ENCODE data around the gene FBXO27.

FBXO27 gene

DNA sequence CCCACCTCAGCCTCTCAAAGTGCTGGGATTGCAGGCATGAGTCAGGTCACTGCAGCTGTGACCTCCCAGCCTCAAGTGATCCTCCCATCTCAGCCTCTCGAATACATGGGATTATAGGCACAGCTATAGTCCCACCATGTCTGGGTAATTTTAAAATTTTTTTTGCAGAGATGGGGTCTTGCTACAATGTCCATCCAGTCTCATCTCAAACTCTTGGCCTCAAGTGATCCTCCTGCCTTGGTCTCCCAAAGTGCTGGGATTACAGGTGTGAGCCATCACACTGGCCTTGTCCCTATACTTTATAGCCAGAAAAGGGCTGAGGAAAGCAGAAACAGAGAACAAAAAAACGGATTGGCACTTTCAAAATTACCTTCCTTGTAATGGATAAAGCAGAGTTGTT is 4.8 kb upstream of the FBXO27 start:
- Histone ChIP-seq H3K9me3 (ENCODE audit: control insufficient read depth in 1 of 2, low read length in 2 of 2) (no peaks in the 10 kb centered on the region), H3K4me3 (ENCODE audit: low read depth in 1 of 2, low read length in 2 of 2) (no peak overlapping the region), H3K36me3 (ENCODE audit: control insufficient read depth in 1 of 2, insufficient read depth in 2 of 2, low read length in 2 of 2) (no peaks in the 10 kb centered on the region), H3K4me1 (ENCODE audit: control insufficient read depth in 1 of 2, insufficient read depth in 2 of 2, low read length in 2 of 2) (peaks cover 0 to 3% of the 10 kb centered on the region in 2 donors), H3K27me3 (ENCODE audit: low read depth, low read length) (no peaks in the 10 kb centered on the region), H3K27ac (ENCODE audit: low read length) (no peak overlapping the region)

DNA sequence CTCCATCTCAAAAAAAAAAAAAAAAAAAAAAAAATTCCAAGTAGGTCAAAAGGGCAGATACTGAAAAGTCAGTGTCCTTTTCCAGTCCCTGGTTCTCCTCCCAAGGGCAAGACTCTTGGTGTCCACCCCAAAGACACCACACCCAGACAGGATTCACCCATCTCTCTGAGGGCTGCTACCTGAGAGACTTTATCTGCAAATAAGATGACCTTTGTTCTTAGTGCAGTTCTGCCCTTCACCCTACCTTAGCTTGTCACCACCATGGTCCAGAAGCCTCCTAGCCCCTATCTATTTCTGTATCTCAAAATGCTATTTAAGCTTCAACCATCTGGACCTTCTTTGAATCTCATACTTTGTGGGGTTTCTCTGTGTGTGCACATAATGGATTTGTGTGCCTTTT is 4.2 kb upstream of the FBXO27 start:
- Histone ChIP-seq H3K9me3 (ENCODE audit: control insufficient read depth in 1 of 2, low read length in 2 of 2) (no peaks in the 10 kb centered on the region), H3K27me3 (ENCODE audit: low read depth, low read length) (no peaks in the 10 kb centered on the region), H3K4me1 (ENCODE audit: control insufficient read depth in 1 of 2, insufficient read depth in 2 of 2, low read length in 2 of 2) (peaks cover 0 to 9% of the 10 kb centered on the region in 2 donors)

GRCh38 chr19:39031368-39032062 is 834 bp downstream of the FBXO27 start:
- H3K27ac ChIP-seq (ENCODE audit: low read length): no peak overlapping the region
- H3K4me3 ChIP-seq (ENCODE audit: low read depth in 1 of 2, low read length in 2 of 2): peak overlapping the region; percentile 46 to 96
- no peaks in the 10 kb centered on the region for H3K27me3 ChIP-seq (ENCODE audit: low read depth, low read length)
- no peaks in the 10 kb centered on the region for H3K9me3 ChIP-seq (ENCODE audit: control insufficient read depth in 1 of 2, low read length in 2 of 2)
- peaks cover 0 to 16% of the 10 kb centered on the region in 2 donors for H3K4me1 ChIP-seq (ENCODE audit: control insufficient read depth in 1 of 2, insufficient read depth in 2 of 2, low read length in 2 of 2)
- H3K36me3 ChIP-seq (ENCODE audit: control insufficient read depth in 1 of 2, insufficient read depth in 2 of 2, low read length in 2 of 2): peaks cover 0 to 13% of the 10 kb centered on the region in 2 donors

More for the DNA sequence above, 4.2 kb upstream of the FBXO27 start:
- Histone ChIP-seq H3K36me3 (ENCODE audit: control insufficient read depth in 1 of 2, insufficient read depth in 2 of 2, low read length in 2 of 2) (no peaks in the 10 kb centered on the region), H3K27ac (ENCODE audit: low read length) (no peak overlapping the region), H3K4me3 (ENCODE audit: low read depth in 1 of 2, low read length in 2 of 2) (no peak overlapping the region)

- Histone ChIP-seq H3K27ac (ENCODE audit: low read length) (no peak overlapping the region), H3K4me1 (ENCODE audit: control insufficient read depth in 1 of 2, insufficient read depth in 2 of 2, low read length in 2 of 2) (peaks cover 0 to 16% of the 10 kb centered on the region in 2 donors), H3K36me3 (ENCODE audit: control insufficient read depth in 1 of 2, insufficient read depth in 2 of 2, low read length in 2 of 2) (peaks cover 0 to 17% of the 10 kb centered on the region in 2 donors), H3K9me3 (ENCODE audit: control insufficient read depth in 1 of 2, low read length in 2 of 2) (no peaks in the 10 kb centered on the region), H3K27me3 (ENCODE audit: low read depth, low read length) (no peaks in the 10 kb centered on the region), H3K4me3 (ENCODE audit: low read depth in 1 of 2, low read length in 2 of 2) (peak overlapping the region; percentile 46 to 96)
Observed at GRCh38 chr19:39030854-39031367, 1.4 kb downstream of the FBXO27 start.

GRCh38 chr19:39024875-39025641 is 7.3 kb downstream of the FBXO27 start:
- H3K4me3 ChIP-seq (ENCODE audit: low read depth in 1 of 2, low read length in 2 of 2): no peak overlapping the region
- no peaks in the 10 kb centered on the region for H3K27me3 ChIP-seq (ENCODE audit: low read depth, low read length)
- no peaks in the 10 kb centered on the region for H3K9me3 ChIP-seq (ENCODE audit: control insufficient read depth in 1 of 2, low read length in 2 of 2)
- peaks cover 0 to 26% of the 10 kb centered on the region in 2 donors for H3K36me3 ChIP-seq (ENCODE audit: control insufficient read depth in 1 of 2, insufficient read depth in 2 of 2, low read length in 2 of 2)
- H3K4me1 ChIP-seq (ENCODE audit: control insufficient read depth in 1 of 2, insufficient read depth in 2 of 2, low read length in 2 of 2): no peaks in the 10 kb centered on the region
- H3K27ac ChIP-seq (ENCODE audit: low read length): no peak overlapping the region

- no peak overlapping the region for H3K27ac ChIP-seq (ENCODE audit: low read length)
- no peak overlapping the region for H3K4me3 ChIP-seq (ENCODE audit: low read depth in 1 of 2, low read length in 2 of 2)
- no peaks in the 10 kb centered on the region for H3K9me3 ChIP-seq (ENCODE audit: control insufficient read depth in 1 of 2, low read length in 2 of 2)
- H3K27me3 ChIP-seq (ENCODE audit: low read depth, low read length): no peaks in the 10 kb centered on the region
- peaks cover 0 to 11% of the 10 kb centered on the region in 2 donors for H3K36me3 ChIP-seq (ENCODE audit: control insufficient read depth in 1 of 2, insufficient read depth in 2 of 2, low read length in 2 of 2)
- no peaks in the 10 kb centered on the region for H3K4me1 ChIP-seq (ENCODE audit: control insufficient read depth in 1 of 2, insufficient read depth in 2 of 2, low read length in 2 of 2)
Observed at GRCh38 chr19:39021063-39021462, 11.3 kb downstream of the FBXO27 start.

GRCh38 chr19:39017646-39018045 is 14.7 kb downstream of the FBXO27 start:
- H3K36me3 ChIP-seq (ENCODE audit: control insufficient read depth in 1 of 2, insufficient read depth in 2 of 2, low read length in 2 of 2): peaks cover 0 to 7% of the 10 kb centered on the region in 2 donors
- no peak overlapping the region for H3K27ac ChIP-seq (ENCODE audit: low read length)
- no peaks in the 10 kb centered on the region for H3K27me3 ChIP-seq (ENCODE audit: low read depth, low read length)
- no peaks in the 10 kb centered on the region for H3K4me1 ChIP-seq (ENCODE audit: control insufficient read depth in 1 of 2, insufficient read depth in 2 of 2, low read length in 2 of 2)
- no peaks in the 10 kb centered on the region for H3K9me3 ChIP-seq (ENCODE audit: control insufficient read depth in 1 of 2, low read length in 2 of 2)
- H3K4me3 ChIP-seq (ENCODE audit: low read depth in 1 of 2, low read length in 2 of 2): no peak overlapping the region

GRCh38 chr19:39017026-39017425 is 15.3 kb downstream of the FBXO27 start:
- peaks cover 0 to 7% of the 10 kb centered on the region in 2 donors for H3K36me3 ChIP-seq (ENCODE audit: control insufficient read depth in 1 of 2, insufficient read depth in 2 of 2, low read length in 2 of 2)
- H3K4me1 ChIP-seq (ENCODE audit: control insufficient read depth in 1 of 2, insufficient read depth in 2 of 2, low read length in 2 of 2): no peaks in the 10 kb centered on the region
- H3K27ac ChIP-seq (ENCODE audit: low read length): no peak overlapping the region
- no peaks in the 10 kb centered on the region for H3K27me3 ChIP-seq (ENCODE audit: low read depth, low read length)
- no peaks in the 10 kb centered on the region for H3K9me3 ChIP-seq (ENCODE audit: control insufficient read depth in 1 of 2, low read length in 2 of 2)
- H3K4me3 ChIP-seq (ENCODE audit: low read depth in 1 of 2, low read length in 2 of 2): no peak overlapping the region

DNA sequence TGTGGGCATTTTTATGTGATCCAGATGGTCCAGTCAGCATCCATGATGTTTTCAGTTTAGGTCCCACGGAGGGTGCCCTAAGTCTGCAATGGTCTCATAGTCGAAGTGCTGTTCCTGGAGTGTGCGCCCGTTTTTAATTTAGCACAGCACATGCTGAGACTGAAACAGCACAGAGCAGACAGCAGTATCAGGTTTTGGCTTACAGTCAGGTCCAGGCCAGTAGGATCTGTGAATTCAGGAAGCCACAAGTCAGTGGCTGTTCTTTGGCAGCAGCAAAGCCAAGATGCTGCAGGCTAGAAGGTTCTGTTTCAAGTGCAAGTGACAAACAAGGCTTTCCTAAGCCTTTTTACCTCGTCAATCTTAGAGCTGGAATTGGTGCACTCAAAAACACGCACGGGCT is 18.3 kb downstream of the FBXO27 start:
- H3K4me1 ChIP-seq (ENCODE audit: control insufficient read depth in 1 of 2, insufficient read depth in 2 of 2, low read length in 2 of 2): no peaks in the 10 kb centered on the region

DNA sequence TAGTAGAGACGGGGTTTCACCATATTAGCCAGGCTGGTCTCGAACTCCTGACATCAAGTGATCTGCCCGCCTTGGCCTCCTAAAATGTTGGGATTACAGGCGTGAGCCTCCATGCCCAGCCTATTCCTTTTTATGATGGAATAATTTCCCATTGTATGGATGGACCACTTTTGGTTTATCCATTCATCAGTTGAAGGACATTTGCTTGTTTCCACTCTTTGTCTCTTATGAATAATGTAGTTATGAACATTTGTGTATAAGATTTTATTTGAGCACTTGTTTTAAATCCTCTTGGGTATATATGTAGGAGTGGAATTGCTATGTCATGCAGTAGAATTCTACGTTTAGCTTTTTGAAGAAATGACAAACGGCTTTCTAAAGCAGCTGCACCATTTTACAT is 23.3 kb downstream of the FBXO27 start:
- H3K27ac ChIP-seq (ENCODE audit: low read length): no peak overlapping the region
- H3K4me3 ChIP-seq (ENCODE audit: low read depth in 1 of 2, low read length in 2 of 2): no peak overlapping the region
- peaks cover 0 to 1% of the 10 kb centered on the region in 2 donors for H3K36me3 ChIP-seq (ENCODE audit: control insufficient read depth in 1 of 2, insufficient read depth in 2 of 2, low read length in 2 of 2)
- H3K9me3 ChIP-seq (ENCODE audit: control insufficient read depth in 1 of 2, low read length in 2 of 2): no peaks in the 10 kb centered on the region
- H3K4me1 ChIP-seq (ENCODE audit: control insufficient read depth in 1 of 2, insufficient read depth in 2 of 2, low read length in 2 of 2): no peaks in the 10 kb centered on the region
- H3K27me3 ChIP-seq (ENCODE audit: low read depth, low read length): no peaks in the 10 kb centered on the region

More for the DNA sequence above, 18.3 kb downstream of the FBXO27 start:
- Histone ChIP-seq H3K9me3 (ENCODE audit: control insufficient read depth in 1 of 2, low read length in 2 of 2) (no peaks in the 10 kb centered on the region), H3K27ac (ENCODE audit: low read length) (no peak overlapping the region), H3K36me3 (ENCODE audit: control insufficient read depth in 1 of 2, insufficient read depth in 2 of 2, low read length in 2 of 2) (peaks cover 0 to 7% of the 10 kb centered on the region in 2 donors), H3K27me3 (ENCODE audit: low read depth, low read length) (no peaks in the 10 kb centered on the region), H3K4me3 (ENCODE audit: low read depth in 1 of 2, low read length in 2 of 2) (no peak overlapping the region)

- no peaks in the 10 kb centered on the region for H3K9me3 ChIP-seq (ENCODE audit: control insufficient read depth in 1 of 2, low read length in 2 of 2)
- no peaks in the 10 kb centered on the region for H3K27me3 ChIP-seq (ENCODE audit: low read depth, low read length)
- no peaks in the 10 kb centered on the region for H3K36me3 ChIP-seq (ENCODE audit: control insufficient read depth in 1 of 2, insufficient read depth in 2 of 2, low read length in 2 of 2)
- H3K27ac ChIP-seq (ENCODE audit: low read length): no peak overlapping the region
- H3K4me1 ChIP-seq (ENCODE audit: control insufficient read depth in 1 of 2, insufficient read depth in 2 of 2, low read length in 2 of 2): no peaks in the 10 kb centered on the region
- no peak overlapping the region for H3K4me3 ChIP-seq (ENCODE audit: low read depth in 1 of 2, low read length in 2 of 2)
Observed at GRCh38 chr19:39008137-39008536, 24.2 kb downstream of the FBXO27 start.

Measured in muscle layer of duodenum (tissue), 2 donors.